ENCODE data around the gene KRT15. TPM values are rescaled to one million over a fixed set of nuclear protein-coding genes. Genes with fewer than 3 reads are reported as not detected.

KRT15 gene
- total RNA-seq, 2 experiments from 2014 or later, result not detected

GRCh38 chr17:41547378-41547841 is 28.7 kb upstream of the KRT15 start:
- Histone ChIP-seq H4K20me1 (ENCODE audit: insufficient read depth, low read length) (no peaks in the 10 kb centered on the region), H3K4me1 (ENCODE audit: insufficient read depth, low read length, poor library complexity, severe bottlenecking) (no peaks in the 10 kb centered on the region), H3K9me3 (ENCODE audit: low read length) (no peaks in the 10 kb centered on the region), H3K4me3 (ENCODE audit: low read depth, low read length, poor library complexity, severe bottlenecking) (no peak overlapping the region), H3K9me2 (ENCODE audit: insufficient read depth, low read length) (no peaks in the 10 kb centered on the region), H3K4me2 (ENCODE audit: low read length) (no peak overlapping the region), H3K36me3 (ENCODE audit: insufficient read depth, low read length) (no peaks in the 10 kb centered on the region), H3K79me2 (ENCODE audit: insufficient read depth, low read depth, low read length) (no peaks in the 10 kb centered on the region), H3K27ac (ENCODE audit: low read depth, low read length, poor library complexity, severe bottlenecking) (no peak overlapping the region), H2AFZ (ENCODE audit: low read length) (no peak overlapping the region)
- CTCF ChIA-PET (ENCODE audit: unreplicated experiment), result interaction anchor here (2.4 kb wide), 1 partner anchor 101 kb away, joined by 9 read pairs; no protein-coding TSS in a partner anchor
- no TSS peak for BruUV-seq (replicated peaks)
- POLR2A ChIA-PET, result no interaction called here
- intact Hi-C loops (cut with micrococcal nuclease; ENCODE audit: unreplicated experiment), result no loop called here
- DNase-seq (ENCODE audit: low spot score), result no peak
- TF ChIP-seq CTCF (conservative IDR thresholded peaks at IDR 0.05; ENCODE audit: low read length) (no peak), EZH2phosphoT487 (IDR thresholded peaks at IDR 0.05; ENCODE audit: borderline replicate concordance, low read depth, low read length) (no peak)

- Histone ChIP-seq H3K27ac (ENCODE audit: low read depth, low read length, poor library complexity, severe bottlenecking) (no peak overlapping the region), H3K9me3 (ENCODE audit: low read length) (no peaks in the 10 kb centered on the region), H3K4me1 (ENCODE audit: insufficient read depth, low read length, poor library complexity, severe bottlenecking) (no peaks in the 10 kb centered on the region), H3K36me3 (ENCODE audit: insufficient read depth, low read length) (no peaks in the 10 kb centered on the region), H4K20me1 (ENCODE audit: insufficient read depth, low read length) (no peaks in the 10 kb centered on the region), H3K79me2 (ENCODE audit: insufficient read depth, low read depth, low read length) (no peaks in the 10 kb centered on the region), H2AFZ (ENCODE audit: low read length) (no peak overlapping the region), H3K4me2 (ENCODE audit: low read length) (no peak overlapping the region), H3K4me3 (ENCODE audit: low read depth, low read length, poor library complexity, severe bottlenecking) (no peak overlapping the region), H3K9me2 (ENCODE audit: insufficient read depth, low read length) (no peaks in the 10 kb centered on the region)
- BruUV-seq (replicated peaks), result no TSS peak
- TF ChIP-seq EZH2phosphoT487 (IDR thresholded peaks at IDR 0.05; ENCODE audit: borderline replicate concordance, low read depth, low read length) (no peak), CTCF (conservative IDR thresholded peaks at IDR 0.05; ENCODE audit: low read length) (no peak)
- ChIA-PET POLR2A (interaction anchor here (0.6 kb wide), 1 partner anchor 479 kb away, joined by 3 read pairs; no protein-coding TSS in a partner anchor), CTCF (ENCODE audit: unreplicated experiment) (no interaction called here)
- intact Hi-C loops (cut with micrococcal nuclease; ENCODE audit: unreplicated experiment), result no loop called here
- DNase-seq (ENCODE audit: low spot score), result no peak
Observed at GRCh38 chr17:41546819-41547218, 28.1 kb upstream of the KRT15 start.

GRCh38 chr17:41545829-41546410 is 27.2 kb upstream of the KRT15 start:
- Histone ChIP-seq H4K20me1 (ENCODE audit: insufficient read depth, low read length) (no peaks in the 10 kb centered on the region), H3K79me2 (ENCODE audit: insufficient read depth, low read depth, low read length) (no peaks in the 10 kb centered on the region), H3K9me3 (ENCODE audit: low read length) (no peaks in the 10 kb centered on the region), H3K4me1 (ENCODE audit: insufficient read depth, low read length, poor library complexity, severe bottlenecking) (no peaks in the 10 kb centered on the region), H3K27ac (ENCODE audit: low read depth, low read length, poor library complexity, severe bottlenecking) (no peak overlapping the region), H2AFZ (ENCODE audit: low read length) (no peak overlapping the region), H3K4me2 (ENCODE audit: low read length) (no peak overlapping the region), H3K9me2 (ENCODE audit: insufficient read depth, low read length) (no peaks in the 10 kb centered on the region), H3K4me3 (ENCODE audit: low read depth, low read length, poor library complexity, severe bottlenecking) (no peak overlapping the region), H3K36me3 (ENCODE audit: insufficient read depth, low read length) (no peaks in the 10 kb centered on the region)
- DNase-seq (ENCODE audit: low spot score), result no peak
- POLR2A ChIA-PET, result no interaction called here
- BruUV-seq (replicated peaks), result no TSS peak
- CTCF ChIA-PET (ENCODE audit: unreplicated experiment), result no interaction called here
- TF ChIP-seq CTCF (conservative IDR thresholded peaks at IDR 0.05; ENCODE audit: low read length) (no peak), EZH2phosphoT487 (IDR thresholded peaks at IDR 0.05; ENCODE audit: borderline replicate concordance, low read depth, low read length) (no peak)
- intact Hi-C loops (cut with micrococcal nuclease; ENCODE audit: unreplicated experiment), result no loop called here

Measured in OCI-LY7 (cell line).